Lung (tissue), 12 donors: Measurements from ENCODE around the gene INVS. TPM values are rescaled to one million over a fixed set of nuclear protein-coding genes. Genes with fewer than 3 reads are reported as not detected.
A peak's percentile ranks its signal among the peaks of the same experiment; 100 is the strongest.

Experiments
- ATAC-seq: fragments of 200-7000 bp; cut with Tn5 transposase; one replicate; pipeline ENCODE4 v1.9.1; 2020; ENCODE audit warnings: moderate number of reproducible peaks; ENCODE audit not compliant: insufficient read depth, low FRiP score
- DNase-seq, 3 donors: peaks; one replicate each; pipeline ENCODE4 v3.0.0-alpha.2; 2013 to 2017
- H3K27ac ChIP-seq, 2 donors: one replicate each; pipeline ENCODE4 v1.5.1; 2013; ENCODE audit warnings: mild to moderate bottlenecking in 2 of 2, moderate library complexity in 2 of 2, control low read depth in 1 of 2, inconsistent platforms in 1 of 2, low read depth in 1 of 2, low read length in 1 of 2
- H3K27me3 ChIP-seq, 3 donors: one replicate each; pipeline ENCODE4 v1.5.1; 2013; ENCODE audit warnings: low read length in 2 of 3; ENCODE audit not compliant: control insufficient read depth in 3 of 3, insufficient read depth in 3 of 3
- H3K36me3 ChIP-seq, 4 donors: one replicate each; pipeline ENCODE4 v1.5.1; 2013; ENCODE audit warnings: low read length in 4 of 4, mild to moderate bottlenecking in 1 of 4, moderate library complexity in 1 of 4; ENCODE audit not compliant: control insufficient read depth in 4 of 4, insufficient read depth in 4 of 4
- H3K4me1 ChIP-seq, 5 donors: one replicate each; pipeline ENCODE4 v1.5.1; 2013; ENCODE audit warnings: low read length in 5 of 5, mild to moderate bottlenecking in 2 of 5, moderate library complexity in 1 of 5; ENCODE audit not compliant: control insufficient read depth in 5 of 5, insufficient read depth in 5 of 5
- H3K4me3 ChIP-seq: one replicate; pipeline ENCODE4 v1.5.1; 2013; ENCODE audit warnings: mild to moderate bottlenecking, control low read depth, moderate library complexity
- H3K9ac ChIP-seq, 2 donors: one replicate each; pipeline ENCODE4 v1.5.1; 2013; ENCODE audit warnings: low read length in 2 of 2, control low read depth in 1 of 2; ENCODE audit not compliant: insufficient read depth in 1 of 2
- H3K9me3 ChIP-seq, 4 donors: one replicate each; pipeline ENCODE4 v1.5.1; 2013; ENCODE audit warnings: low read length in 3 of 4, mild to moderate bottlenecking in 1 of 4, moderate library complexity in 1 of 4; ENCODE audit not compliant: control insufficient read depth in 4 of 4, insufficient read depth in 3 of 4
- WGBS, 2 donors: extraction: QIAGEN DNeasy Blood & Tissue Kit; methylation state at CpG; one replicate each; pipeline ENCODE4 v1.1.7; 2013; 5-methylcytosine and 5-hydroxymethylcytosine counted together
- polyA plus RNA-seq, 2 donors: library from polyadenylated mRNA; stranded (reverse); fragments of 200-250 nt; gene quantifications; one replicate each; pipeline ENCODE4 v1.2.1, GENCODE V29; 2013
- total RNA-seq, 2 donors: library from RNA; depleted of rRNA in 1 of 2; stranded (reverse); fragments of >200 nt in 1 of 2; gene quantifications; one replicate each; pipeline ENCODE4 v1.2.1, GENCODE V29; 2014 to 2021
- TF ChIP-seq, protein P1 (sequence below): IDR thresholded peaks from 2 replicates; pipeline ENCODE4 v1.5.1; 2012; ENCODE audit warnings: mild to moderate bottlenecking; ENCODE audit errors: control extremely low read depth, extremely low read depth
- donor health status: control.
- donor health status: control.
- donor health status: Bipolar disorder and iron deficiency.
- donor health status: healthy.
- donor health status: DM: yes; HTN: yes; CAD: no.

The INVS gene
- total and polyA plus RNA-seq, 4 donors: 3.4 to 52.1 (median 12.5) TPM

DNA sequence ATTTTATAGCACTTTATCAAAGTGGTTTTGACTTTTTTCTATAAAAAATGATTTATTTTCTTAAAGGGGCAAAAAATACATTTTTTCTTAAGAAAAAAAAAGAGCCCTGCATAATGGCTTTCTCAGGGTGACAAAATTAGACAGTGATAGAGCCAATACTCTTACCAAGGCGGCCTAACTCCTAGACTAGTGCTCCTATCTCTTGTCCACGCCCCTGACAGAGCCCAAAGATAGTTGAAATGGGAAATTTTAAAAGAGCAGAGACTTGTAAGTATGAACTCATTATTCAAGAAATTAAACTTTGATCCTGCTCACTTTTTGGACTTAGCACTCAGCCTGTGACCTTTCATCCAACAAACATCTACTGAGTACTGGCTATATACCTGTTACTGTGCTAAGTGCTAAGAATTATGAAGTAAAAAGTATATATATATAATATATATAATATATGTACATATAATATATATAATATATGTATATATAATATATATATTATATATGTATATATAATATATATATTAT, 1.2 kb downstream of the INVS start:
- DNase-seq (no peak), ATAC-seq (no peak)
- H3K9ac ChIP-seq: peak overlapping the region in 1 of 2 donors; percentile 96
- no peak overlapping the region for H3K27ac ChIP-seq
- H3K4me1 ChIP-seq: peaks cover 0 to 19% (median 6%) of the 10 kb centered on the region in 5 donors
- H3K4me3 ChIP-seq: no peak overlapping the region
- H3K36me3 ChIP-seq: peaks cover 0 to 21% (median 12%) of the 10 kb centered on the region in 4 donors
- H3K27me3 ChIP-seq: no peaks in the 10 kb centered on the region
- TF ChIP-seq, protein P1, sequence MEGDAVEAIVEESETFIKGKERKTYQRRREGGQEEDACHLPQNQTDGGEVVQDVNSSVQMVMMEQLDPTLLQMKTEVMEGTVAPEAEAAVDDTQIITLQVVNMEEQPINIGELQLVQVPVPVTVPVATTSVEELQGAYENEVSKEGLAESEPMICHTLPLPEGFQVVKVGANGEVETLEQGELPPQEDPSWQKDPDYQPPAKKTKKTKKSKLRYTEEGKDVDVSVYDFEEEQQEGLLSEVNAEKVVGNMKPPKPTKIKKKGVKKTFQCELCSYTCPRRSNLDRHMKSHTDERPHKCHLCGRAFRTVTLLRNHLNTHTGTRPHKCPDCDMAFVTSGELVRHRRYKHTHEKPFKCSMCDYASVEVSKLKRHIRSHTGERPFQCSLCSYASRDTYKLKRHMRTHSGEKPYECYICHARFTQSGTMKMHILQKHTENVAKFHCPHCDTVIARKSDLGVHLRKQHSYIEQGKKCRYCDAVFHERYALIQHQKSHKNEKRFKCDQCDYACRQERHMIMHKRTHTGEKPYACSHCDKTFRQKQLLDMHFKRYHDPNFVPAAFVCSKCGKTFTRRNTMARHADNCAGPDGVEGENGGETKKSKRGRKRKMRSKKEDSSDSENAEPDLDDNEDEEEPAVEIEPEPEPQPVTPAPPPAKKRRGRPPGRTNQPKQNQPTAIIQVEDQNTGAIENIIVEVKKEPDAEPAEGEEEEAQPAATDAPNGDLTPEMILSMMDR: no peak
- 88 to 89% methylated on average over 2 of the region's 2 CpGs for WGBS, 2 donors
- no peaks in the 10 kb centered on the region for H3K9me3 ChIP-seq

DNA sequence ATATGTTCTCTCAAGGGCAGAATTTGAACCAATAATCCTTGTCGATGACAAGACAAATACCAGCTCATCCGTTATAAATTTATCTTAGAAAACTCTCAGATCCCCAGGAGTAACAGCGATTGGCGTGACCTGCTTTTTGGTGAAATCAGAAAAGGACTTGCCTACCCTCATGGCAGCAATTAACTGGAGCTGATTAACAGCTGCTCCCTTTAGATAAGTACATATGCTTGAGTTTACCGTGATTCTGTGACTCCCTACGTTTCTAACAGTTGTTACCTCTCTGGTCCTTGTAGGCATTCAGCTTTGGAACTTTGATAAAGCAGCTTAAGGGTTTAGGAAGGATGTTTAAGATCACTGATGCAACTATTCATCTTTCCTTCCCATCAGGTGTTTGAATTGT, 2.6 kb downstream of the INVS start:
- Histone ChIP-seq H3K4me1 (peaks cover 0 to 18% (median 6%) of the 10 kb centered on the region in 5 donors), H3K27ac (no peak overlapping the region), H3K9me3 (no peaks in the 10 kb centered on the region), H3K4me3 (no peak overlapping the region), H3K27me3 (no peaks in the 10 kb centered on the region), H3K36me3 (peaks cover 4 to 34% (median 21%) of the 10 kb centered on the region in 4 donors), H3K9ac (no peak overlapping the region)
- ATAC-seq: no peak
- TF ChIP-seq, protein P1: no peak
- no peak for DNase-seq
- WGBS, 2 donors: 92 to 95% methylated on average over 6 of the region's 6 CpGs

DNA sequence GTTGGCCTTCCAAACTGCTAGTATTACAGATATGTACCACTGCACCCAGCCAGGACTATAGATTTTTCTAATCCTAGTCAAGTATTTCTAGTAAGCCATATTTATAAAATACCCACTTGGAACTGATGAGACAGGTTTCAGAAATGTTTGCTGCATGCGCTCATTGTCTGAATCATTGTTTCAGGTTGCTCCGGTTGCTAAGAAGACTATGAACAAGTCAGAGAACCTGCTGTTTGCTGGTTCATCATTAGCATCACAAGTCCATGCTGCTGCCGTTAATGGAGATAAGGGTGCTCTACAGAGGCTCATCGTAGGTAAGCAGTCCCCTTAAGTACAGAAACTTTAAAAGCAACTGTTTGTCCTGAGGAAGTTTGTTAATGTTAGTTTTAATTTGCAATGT, 5.3 kb downstream of the INVS start:
- 87 to 96% methylated on average over 4 of the region's 4 CpGs for WGBS, 2 donors
- peaks cover 4 to 46% (median 21%) of the 10 kb centered on the region in 4 donors for H3K36me3 ChIP-seq
- H3K4me3 ChIP-seq: no peak overlapping the region
- peaks cover 0 to 3% (median 0%) of the 10 kb centered on the region in 5 donors for H3K4me1 ChIP-seq
- no peak overlapping the region for H3K9ac ChIP-seq
- no peaks in the 10 kb centered on the region for H3K27me3 ChIP-seq
- ATAC-seq: no peak
- TF ChIP-seq, protein P1: no peak
- no peak overlapping the region for H3K27ac ChIP-seq
- H3K9me3 ChIP-seq: no peaks in the 10 kb centered on the region
- no peak for DNase-seq

DNA sequence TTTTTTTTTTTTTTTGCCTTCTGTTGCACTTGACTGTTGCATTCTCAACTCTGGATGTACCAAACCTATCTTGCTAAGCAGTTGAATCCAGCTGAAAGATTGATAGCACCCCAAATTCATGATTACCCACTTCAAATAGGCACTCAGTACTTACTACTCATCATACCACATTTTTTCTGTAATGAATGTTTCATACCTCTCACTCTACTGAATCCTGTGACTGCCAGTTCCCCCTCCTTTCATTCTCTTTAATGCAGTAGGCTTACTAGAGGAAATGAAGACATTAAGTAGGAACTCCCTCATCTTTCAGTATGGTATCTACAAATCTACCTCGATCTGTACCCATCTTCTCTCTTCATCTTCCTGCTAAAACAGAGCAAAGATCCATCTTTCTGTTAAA, 6.8 kb downstream of the INVS start:
- Histone ChIP-seq H3K9ac (no peak overlapping the region), H3K36me3 (peaks cover 4 to 48% (median 21%) of the 10 kb centered on the region in 4 donors), H3K27ac (no peak overlapping the region), H3K9me3 (no peaks in the 10 kb centered on the region), H3K4me1 (peaks cover 0 to 11% (median 0%) of the 10 kb centered on the region in 5 donors), H3K27me3 (no peaks in the 10 kb centered on the region), H3K4me3 (no peak overlapping the region)
- DNase-seq (no peak), ATAC-seq (no peak)
- 48 to 94% methylated on average over 1 of the region's 1 CpG for WGBS, 2 donors
- TF ChIP-seq, protein P1: no peak
